GM23338 (cell line): ENCODE results near the gene NSD1. TPM values are rescaled to one million over a fixed set of nuclear protein-coding genes. Genes with fewer than 3 reads are reported as not detected.

Experiments
- ATAC-seq: fragments of 200-7000 bp; cut with Tn5 transposase; 3 replicates; pipeline ENCODE4 v1.9.1; 2020
- DNase-seq: peaks from one replicate; pipeline ENCODE4 v3.0.0-alpha.2; 2015; ENCODE audit warnings: low spot score
- H2AFZ ChIP-seq: fragments of 200-600 bp; sonication (generic); 2 replicates; pipeline ENCODE4 v1.8.0; 2016; ENCODE audit warnings: antibody characterized with exemption, mild to moderate bottlenecking, moderate library complexity
- H3F3A ChIP-seq: fragments of 200-600 bp; sonication (generic); replicated peaks from 2 replicates; pipeline ENCODE4 v1.8.0; 2017; ENCODE audit warnings: antibody characterized with exemption, mixed run types, low read depth
- H3K27ac ChIP-seq: fragments of 200-600 bp; sonication (generic); 2 replicates; pipeline ENCODE4 v1.6.1; 2016; ENCODE audit warnings: low read depth
- H3K27me3 ChIP-seq: fragments of 200-600 bp; sonication (generic); 2 replicates; pipeline ENCODE4 v1.8.0; 2016; ENCODE audit warnings: mild to moderate bottlenecking, mixed run types, moderate library complexity; ENCODE audit not compliant: insufficient read depth
- H3K36me3 ChIP-seq: fragments of 200-600 bp; sonication (generic); 2 replicates; pipeline ENCODE4 v1.8.0; 2016; ENCODE audit warnings: mild to moderate bottlenecking; ENCODE audit not compliant: insufficient read depth
- H3K4me1 ChIP-seq: fragments of 200-600 bp; sonication (generic); 2 replicates; pipeline ENCODE4 v1.8.0; 2016; ENCODE audit warnings: mild to moderate bottlenecking, moderate library complexity; ENCODE audit not compliant: insufficient read depth
- H3K4me2 ChIP-seq: fragments of 200-600 bp; sonication (generic); 2 replicates; pipeline ENCODE4 v1.7.1; 2017; ENCODE audit warnings: mixed run types
- H3K4me3 ChIP-seq: fragments of 200-600 bp; sonication (generic); 2 replicates; pipeline ENCODE4 v1.6.1; 2016; ENCODE audit warnings: mixed run types
- H3K79me2 ChIP-seq: fragments of 200-600 bp; sonication (generic); replicated peaks from 2 replicates; pipeline ENCODE4 v1.8.0; 2017; ENCODE audit warnings: mild to moderate bottlenecking; ENCODE audit not compliant: insufficient read depth
- H3K9me2 ChIP-seq: fragments of 200-600 bp; sonication (generic); 2 replicates; pipeline ENCODE4 v1.8.0; 2017; ENCODE audit not compliant: insufficient read depth
- H4K20me1 ChIP-seq: fragments of 200-600 bp; sonication (generic); replicated peaks from 2 replicates; pipeline ENCODE4 v1.8.0; 2017; ENCODE audit warnings: mild to moderate bottlenecking; ENCODE audit not compliant: insufficient read depth
- H3K27ac Mint-ChIP-seq: 2 replicates; pipeline ENCODE4 v1.8.0; 2020; ENCODE audit warnings: inconsistent platforms, mild to moderate bottlenecking, moderate library complexity, mixed read lengths
- H3K27me3 Mint-ChIP-seq: 3 replicates; pipeline ENCODE4 v1.8.0; 2022; ENCODE audit warnings: low read depth, mild to moderate bottlenecking, moderate library complexity, mixed read lengths, inconsistent platforms; ENCODE audit not compliant: insufficient read depth, poor library complexity
- H3K36me3 Mint-ChIP-seq: 3 replicates; pipeline ENCODE4 v1.8.0; 2021; ENCODE audit warnings: low read depth, mild to moderate bottlenecking, inconsistent platforms, moderate library complexity, mixed read lengths
- H3K4me1 Mint-ChIP-seq: 3 replicates; pipeline ENCODE4 v1.8.0; 2020; ENCODE audit warnings: mild to moderate bottlenecking, inconsistent platforms, mixed read lengths
- H3K4me3 Mint-ChIP-seq: 3 replicates; pipeline ENCODE4 v1.8.0; 2021; ENCODE audit warnings: moderate library complexity, mild to moderate bottlenecking, inconsistent platforms, mixed read lengths
- H3K9me3 Mint-ChIP-seq: 3 replicates; pipeline ENCODE4 v1.8.0; 2020; ENCODE audit warnings: moderate library complexity, mild to moderate bottlenecking, inconsistent platforms, mixed read lengths
- EZH2 ChIP-seq: fragments of 200-600 bp; sonication (generic); IDR thresholded peaks from one replicate; pipeline ENCODE4 v1.8.0; 2017; ENCODE audit warnings: antibody characterized with exemption, mild to moderate bottlenecking, low read depth; ENCODE audit not compliant: unreplicated experiment
- EZH2phosphoT487 ChIP-seq: fragments of 200-600 bp; sonication (generic); IDR thresholded peaks from one replicate; pipeline ENCODE4 v1.8.1; 2018; ENCODE audit warnings: antibody characterized with exemption; ENCODE audit not compliant: unreplicated experiment
- JUNB ChIP-seq: IDR thresholded peaks from one replicate; pipeline ENCODE4 v1.6.1; 2016; ENCODE audit warnings: antibody characterized with exemption; ENCODE audit not compliant: unreplicated experiment
- NANOG ChIP-seq: IDR thresholded peaks from 2 replicates; pipeline ENCODE4 v1.6.1; 2016; ENCODE audit warnings: antibody characterized with exemption, borderline replicate concordance
- POLR2AphosphoS5 ChIP-seq: IDR thresholded peaks from 2 replicates; pipeline ENCODE4 v1.6.1; 2016; ENCODE audit warnings: antibody characterized with exemption, low read depth
- REST ChIP-seq: IDR thresholded peaks from one replicate; pipeline ENCODE4 v1.6.1; 2018; ENCODE audit warnings: antibody characterized with exemption; ENCODE audit not compliant: unreplicated experiment
- STAT1 ChIP-seq: IDR thresholded peaks from one replicate; pipeline ENCODE4 v1.6.1; 2016; ENCODE audit warnings: antibody characterized with exemption; ENCODE audit not compliant: unreplicated experiment
- polyA plus RNA-seq: library from polyadenylated mRNA; unstranded; fragments of >200 nt; fragmentation: Nextera tagmentation; extraction: Ambion mirVana; gene quantifications from 2 replicates; pipeline ENCODE4 v1.2.1, GENCODE V29; 2016
- total RNA-seq: library from RNA; depleted of rRNA; stranded (reverse); fragments of >200 nt; shearing (Covaris generic); gene quantifications from 2 replicates; pipeline ENCODE4 v1.2.3, GENCODE V29; 2014
- TF ChIP-seq, protein P1 (sequence below): fragments of 250-450 bp; sonication (Bioruptor Pico); IDR thresholded peaks from 2 replicates; pipeline ENCODE4 v1.5.0; 2020; ENCODE audit warnings: mild to moderate bottlenecking, moderate library complexity

Gene NSD1
- total and polyA plus RNA-seq, 2 experiments from 2014 or later = 96.4 to 106 TPM

GRCh38 chr5:177183142-177183541 lies 49.6 kb downstream of the NSD1 start:
- Mint-ChIP-seq H3K4me3 (no peak overlapping the region), H3K27me3 (no peaks in the 10 kb centered on the region), H3K36me3 (peaks cover 28% of the 10 kb centered on the region), H3K9me3 (no peaks in the 10 kb centered on the region), H3K27ac (no peak overlapping the region), H3K4me1 (peaks cover 13% of the 10 kb centered on the region; the same call in 2 of the 3 replicates)
- H3K36me3 ChIP-seq = no peaks in the 10 kb centered on the region
- 0 out of 2 replicates have a peak, but pooled peaks cover 2% of the 10 kb centered on the region for H3K4me1 ChIP-seq
- TF ChIP-seq STAT1 (no peak), JUNB (no peak), EZH2phosphoT487 (no peak), REST (no peak), EZH2 (no peak), NANOG (no peak), POLR2AphosphoS5 (no peak)
- TF ChIP-seq, protein P1, sequence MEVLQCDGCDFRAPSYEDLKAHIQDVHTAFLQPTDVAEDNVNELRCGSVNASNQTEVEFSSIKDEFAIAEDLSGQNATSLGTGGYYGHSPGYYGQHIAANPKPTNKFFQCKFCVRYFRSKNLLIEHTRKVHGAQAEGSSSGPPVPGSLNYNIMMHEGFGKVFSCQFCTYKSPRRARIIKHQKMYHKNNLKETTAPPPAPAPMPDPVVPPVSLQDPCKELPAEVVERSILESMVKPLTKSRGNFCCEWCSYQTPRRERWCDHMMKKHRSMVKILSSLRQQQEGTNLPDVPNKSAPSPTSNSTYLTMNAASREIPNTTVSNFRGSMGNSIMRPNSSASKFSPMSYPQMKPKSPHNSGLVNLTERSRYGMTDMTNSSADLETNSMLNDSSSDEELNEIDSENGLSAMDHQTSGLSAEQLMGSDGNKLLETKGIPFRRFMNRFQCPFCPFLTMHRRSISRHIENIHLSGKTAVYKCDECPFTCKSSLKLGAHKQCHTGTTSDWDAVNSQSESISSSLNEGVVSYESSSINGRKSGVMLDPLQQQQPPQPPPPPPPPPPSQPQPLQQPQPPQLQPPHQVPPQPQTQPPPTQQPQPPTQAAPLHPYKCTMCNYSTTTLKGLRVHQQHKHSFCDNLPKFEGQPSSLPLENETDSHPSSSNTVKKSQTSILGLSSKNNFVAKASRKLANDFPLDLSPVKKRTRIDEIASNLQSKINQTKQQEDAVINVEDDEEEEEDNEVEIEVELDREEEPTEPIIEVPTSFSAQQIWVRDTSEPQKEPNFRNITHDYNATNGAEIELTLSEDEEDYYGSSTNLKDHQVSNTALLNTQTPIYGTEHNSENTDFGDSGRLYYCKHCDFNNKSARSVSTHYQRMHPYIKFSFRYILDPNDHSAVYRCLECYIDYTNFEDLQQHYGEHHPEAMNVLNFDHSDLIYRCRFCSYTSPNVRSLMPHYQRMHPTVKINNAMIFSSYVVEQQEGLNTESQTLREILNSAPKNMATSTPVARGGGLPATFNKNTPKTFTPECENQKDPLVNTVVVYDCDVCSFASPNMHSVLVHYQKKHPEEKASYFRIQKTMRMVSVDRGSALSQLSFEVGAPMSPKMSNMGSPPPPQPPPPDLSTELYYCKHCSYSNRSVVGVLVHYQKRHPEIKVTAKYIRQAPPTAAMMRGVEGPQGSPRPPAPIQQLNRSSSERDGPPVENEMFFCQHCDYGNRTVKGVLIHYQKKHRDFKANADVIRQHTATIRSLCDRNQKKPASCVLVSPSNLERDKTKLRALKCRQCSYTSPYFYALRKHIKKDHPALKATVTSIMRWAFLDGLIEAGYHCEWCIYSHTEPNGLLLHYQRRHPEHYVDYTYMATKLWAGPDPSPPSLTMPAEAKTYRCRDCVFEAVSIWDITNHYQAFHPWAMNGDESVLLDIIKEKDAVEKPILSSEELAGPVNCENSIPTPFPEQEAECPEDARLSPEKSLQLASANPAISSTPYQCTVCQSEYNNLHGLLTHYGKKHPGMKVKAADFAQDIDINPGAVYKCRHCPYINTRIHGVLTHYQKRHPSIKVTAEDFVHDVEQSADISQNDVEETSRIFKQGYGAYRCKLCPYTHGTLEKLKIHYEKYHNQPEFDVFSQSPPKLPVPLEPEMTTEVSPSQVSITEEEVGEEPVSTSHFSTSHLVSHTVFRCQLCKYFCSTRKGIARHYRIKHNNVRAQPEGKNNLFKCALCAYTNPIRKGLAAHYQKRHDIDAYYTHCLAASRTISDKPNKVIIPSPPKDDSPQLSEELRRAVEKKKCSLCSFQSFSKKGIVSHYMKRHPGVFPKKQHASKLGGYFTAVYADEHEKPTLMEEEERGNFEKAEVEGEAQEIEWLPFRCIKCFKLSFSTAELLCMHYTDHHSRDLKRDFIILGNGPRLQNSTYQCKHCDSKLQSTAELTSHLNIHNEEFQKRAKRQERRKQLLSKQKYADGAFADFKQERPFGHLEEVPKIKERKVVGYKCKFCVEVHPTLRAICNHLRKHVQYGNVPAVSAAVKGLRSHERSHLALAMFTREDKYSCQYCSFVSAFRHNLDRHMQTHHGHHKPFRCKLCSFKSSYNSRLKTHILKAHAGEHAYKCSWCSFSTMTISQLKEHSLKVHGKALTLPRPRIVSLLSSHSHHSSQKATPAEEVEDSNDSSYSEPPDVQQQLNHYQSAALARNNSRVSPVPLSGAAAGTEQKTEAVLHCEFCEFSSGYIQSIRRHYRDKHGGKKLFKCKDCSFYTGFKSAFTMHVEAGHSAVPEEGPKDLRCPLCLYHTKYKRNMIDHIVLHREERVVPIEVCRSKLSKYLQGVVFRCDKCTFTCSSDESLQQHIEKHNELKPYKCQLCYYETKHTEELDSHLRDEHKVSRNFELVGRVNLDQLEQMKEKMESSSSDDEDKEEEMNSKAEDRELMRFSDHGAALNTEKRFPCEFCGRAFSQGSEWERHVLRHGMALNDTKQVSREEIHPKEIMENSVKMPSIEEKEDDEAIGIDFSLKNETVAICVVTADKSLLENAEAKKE (CRISPR knock-in tag) = no peak
- no peak for ATAC-seq
- no peak overlapping the region for H2AFZ ChIP-seq
- no peak for DNase-seq
- no peaks in the 10 kb centered on the region for H3K27me3 ChIP-seq
- H3K79me2 ChIP-seq = peaks cover 96% of the 10 kb centered on the region
- no peak overlapping the region for H3K4me2 ChIP-seq
- peaks cover 20% of the 10 kb centered on the region for H3F3A ChIP-seq
- peaks cover 59% of the 10 kb centered on the region for H4K20me1 ChIP-seq
- no peaks in the 10 kb centered on the region for H3K9me2 ChIP-seq
- H3K27ac ChIP-seq = no peak overlapping the region; the same call in 1 of the 2 replicates
- H3K4me3 ChIP-seq = no peak overlapping the region
